ENCODE data around the gene CSTB.

The CSTB gene

DNA sequence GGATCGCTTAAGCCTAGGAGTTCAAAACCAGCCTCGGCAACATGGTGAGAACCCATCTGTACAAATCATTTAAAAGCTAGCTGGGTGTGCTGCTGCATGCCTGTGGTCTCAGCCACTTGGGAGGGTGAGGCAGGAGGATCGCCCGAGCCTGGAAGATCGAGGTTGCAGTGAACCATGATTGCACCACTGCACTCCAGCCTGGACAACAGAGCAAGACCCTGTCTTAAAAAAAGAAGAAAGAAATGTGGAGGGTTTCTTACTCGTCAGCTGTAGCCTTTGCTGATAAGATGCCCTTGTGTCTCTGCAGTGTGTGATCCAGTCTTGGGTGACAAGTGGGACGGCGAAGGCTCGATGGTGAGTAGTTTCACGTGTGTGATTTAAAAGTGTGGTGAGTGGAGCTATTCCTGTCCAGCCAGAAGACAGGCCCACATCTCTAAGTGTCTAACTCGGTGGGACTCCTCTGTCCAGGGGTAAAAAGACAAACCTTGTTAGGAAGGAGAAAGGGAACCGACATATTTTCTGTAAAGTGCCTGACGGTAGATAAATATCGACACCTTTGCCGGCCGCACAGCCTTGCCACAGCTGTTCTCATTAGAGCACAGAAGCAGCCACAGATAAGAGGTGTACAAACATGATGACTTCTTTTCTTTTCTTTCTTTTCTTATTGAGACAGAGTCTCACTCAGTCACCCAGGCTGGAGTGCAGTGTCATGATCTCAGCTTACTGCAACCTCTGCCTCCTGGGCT lies 30.2 kb downstream of the CSTB start:
- DNase-seq: no peak

DNA sequence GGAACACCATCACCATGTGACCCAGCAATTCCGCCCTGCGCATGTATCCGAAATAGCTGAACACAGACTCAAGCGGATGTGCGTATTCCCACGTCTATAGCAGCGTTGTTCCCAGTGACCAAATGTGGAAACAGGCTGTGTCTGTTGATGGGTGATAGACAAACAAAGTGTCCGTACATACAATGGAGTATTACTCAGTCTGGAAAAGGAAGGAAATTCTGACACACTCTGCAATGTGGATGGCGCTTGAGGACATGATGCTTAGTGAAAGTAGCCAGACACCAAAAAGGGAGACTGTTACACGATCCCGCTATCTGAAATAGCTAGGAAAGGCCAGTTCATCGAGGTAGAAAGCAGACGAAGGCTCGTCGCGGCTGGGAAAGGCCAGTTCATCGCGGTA lies 31.4 kb downstream of the CSTB start:
- no peak for DNase-seq

DNA sequence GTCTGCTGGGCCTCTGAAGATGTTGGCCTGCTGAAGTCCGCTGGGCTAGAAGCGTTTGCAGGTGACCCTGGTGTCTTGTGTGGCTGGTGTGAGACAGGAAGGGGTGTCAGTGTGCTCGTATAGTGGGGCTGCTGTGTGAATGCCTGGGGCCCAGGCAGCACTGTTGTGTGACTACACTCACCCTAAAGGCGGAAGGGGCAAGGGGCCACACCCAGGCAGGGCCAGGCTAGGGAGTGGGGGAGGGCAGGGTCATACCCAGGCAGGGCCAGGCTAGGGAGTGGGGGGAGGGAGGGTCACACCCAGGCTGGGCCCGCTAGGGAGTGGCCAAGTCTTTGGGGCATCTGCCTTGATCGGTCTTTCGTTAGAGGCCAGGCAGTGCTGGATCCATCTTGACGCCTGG lies 32.2 kb downstream of the CSTB start:
- DNase-seq: no peak

DNA sequence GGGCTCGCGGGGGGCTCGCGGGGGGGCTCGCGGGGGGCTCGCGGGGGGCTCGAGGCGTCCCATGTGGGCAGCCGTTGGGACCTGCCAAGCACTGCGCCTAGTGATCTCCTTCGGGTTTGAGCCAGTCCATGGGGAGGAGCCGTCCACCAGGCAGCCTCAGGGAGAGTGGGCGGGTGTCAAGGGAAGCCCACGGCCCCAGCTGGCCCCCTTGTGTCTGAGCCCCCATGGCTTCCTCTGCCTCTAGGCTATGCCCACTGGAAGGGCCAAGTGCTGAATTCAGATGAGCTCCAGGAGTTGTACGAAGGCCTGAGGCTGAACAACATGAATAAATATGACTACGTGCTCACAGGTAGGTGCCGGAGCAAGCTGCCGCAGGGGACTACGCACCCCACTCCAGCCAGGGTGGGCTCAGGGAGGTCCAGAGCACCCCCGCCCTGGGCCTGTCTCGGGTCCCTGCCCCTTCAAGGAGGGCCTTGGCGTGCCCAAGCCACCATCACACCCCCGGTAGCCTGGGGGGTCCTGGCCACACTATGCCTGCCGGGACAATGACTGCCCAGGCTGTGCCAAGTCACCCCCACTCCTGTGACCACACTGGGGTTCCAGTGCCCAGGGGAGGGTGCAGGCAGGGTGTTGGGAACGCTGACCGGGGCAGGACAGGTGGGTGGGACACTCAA lies 34.5 kb downstream of the CSTB start:
- DNase-seq: no peak

DNA sequence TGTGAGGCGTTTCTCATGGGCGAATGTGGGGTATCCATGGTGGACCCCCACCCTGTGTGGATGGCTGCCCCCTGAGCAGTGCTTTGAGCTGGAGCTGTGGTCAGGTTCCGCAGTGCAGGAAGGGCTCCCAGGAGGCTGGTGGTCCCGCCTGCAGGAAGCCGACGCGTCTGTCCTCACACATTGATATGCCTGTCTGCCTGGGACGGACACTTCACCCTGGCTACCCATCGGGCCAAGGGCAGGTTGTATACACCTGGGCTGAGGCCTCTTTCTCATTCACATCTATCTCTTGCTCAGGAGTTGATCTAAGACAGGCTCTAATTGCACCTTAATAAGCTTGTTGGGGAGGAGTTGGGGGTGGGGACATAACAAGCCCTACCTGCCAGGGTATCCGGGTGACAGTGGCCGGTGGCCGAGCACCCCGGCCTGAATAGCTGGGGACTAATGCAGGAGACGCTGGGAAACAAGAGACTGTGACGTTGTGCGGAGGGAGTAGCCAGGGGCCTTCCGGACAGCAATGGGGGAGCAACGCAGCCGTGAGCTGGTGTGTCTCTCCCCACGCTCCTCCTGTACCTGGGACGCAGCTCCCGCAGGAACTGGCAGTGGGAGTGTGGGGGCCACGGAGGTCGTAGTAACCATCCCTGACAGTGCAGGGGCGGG lies 35.5 kb downstream of the CSTB start:
- no peak for DNase-seq

DNA sequence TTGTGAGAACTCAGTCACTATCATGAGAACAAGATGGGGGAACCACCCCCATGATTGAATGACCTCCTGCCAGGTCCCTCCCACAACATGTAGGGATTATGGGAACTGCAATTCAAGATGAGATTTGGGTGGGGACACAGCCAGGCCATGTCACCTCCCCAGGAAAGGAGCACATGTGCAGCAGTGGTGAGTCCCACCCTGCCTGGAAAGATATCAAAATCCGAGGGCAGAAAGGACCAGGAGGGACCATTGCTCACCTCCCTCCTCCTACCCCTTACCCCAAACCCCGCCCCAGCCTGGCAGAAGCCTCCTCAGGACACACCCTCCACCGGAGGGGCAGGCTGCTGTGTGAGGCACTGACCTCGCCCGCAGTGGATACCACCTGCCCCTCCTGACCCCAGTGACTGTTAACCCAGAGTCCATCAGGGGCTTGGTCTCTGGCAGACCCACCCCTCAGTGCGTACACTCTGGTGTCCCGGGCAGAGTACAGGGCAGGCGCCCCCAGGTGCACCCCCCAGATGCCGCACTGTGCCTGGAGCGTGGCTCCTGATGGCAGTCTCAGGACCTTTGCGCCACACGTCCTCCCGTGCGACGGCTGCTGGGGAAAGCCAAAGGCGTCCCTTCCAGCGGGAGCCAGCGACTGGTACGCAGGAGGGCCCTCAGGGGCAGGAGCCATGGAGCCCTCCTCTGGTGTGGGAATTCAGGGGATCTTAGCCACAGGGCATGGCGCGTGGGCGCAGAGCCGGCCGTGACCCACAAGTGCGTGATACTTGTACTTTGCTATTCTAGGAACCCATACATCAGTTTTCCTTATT lies 36.3 kb downstream of the CSTB start:
- DNase-seq: no peak

DNA sequence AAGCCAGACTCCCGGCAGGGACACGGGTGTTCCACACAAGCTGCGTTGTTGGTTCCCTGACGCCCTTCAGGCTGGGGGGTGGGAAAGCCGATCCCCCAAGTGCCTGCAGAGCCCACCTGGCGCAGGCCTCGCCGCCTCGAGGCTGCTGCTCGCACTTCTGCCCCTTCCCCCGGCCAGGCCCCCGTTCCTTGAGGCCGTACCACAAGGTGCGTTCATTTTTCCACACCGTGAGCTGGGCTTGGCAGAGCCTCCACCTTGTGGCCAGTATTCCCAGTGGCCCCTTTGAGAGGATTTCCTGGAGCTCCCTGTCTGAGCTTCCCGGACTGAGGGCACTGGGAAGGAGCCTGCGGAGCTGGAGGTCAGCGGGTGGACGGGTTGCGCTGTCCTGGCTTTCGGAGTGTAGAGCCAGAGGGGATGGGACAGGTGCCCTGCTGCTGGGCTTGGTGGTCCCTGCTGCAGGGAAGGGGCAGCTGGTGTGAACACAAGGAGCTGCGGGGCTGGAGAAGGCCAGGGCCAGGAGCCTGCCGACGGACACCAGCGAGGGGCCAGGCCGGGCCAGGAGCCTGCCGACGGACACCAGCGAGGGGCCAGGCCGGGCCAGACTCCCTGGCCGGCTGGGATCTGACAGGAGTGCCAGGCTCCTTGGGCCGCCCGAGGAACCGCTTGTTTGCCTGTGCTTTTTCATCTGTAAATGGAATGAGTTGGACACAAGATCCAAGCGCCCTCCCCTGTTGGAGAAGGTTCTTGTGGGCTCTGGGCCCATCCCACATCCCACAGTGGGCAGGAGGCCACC lies 38.8 kb downstream of the CSTB start:
- DNase-seq: no peak

DNA sequence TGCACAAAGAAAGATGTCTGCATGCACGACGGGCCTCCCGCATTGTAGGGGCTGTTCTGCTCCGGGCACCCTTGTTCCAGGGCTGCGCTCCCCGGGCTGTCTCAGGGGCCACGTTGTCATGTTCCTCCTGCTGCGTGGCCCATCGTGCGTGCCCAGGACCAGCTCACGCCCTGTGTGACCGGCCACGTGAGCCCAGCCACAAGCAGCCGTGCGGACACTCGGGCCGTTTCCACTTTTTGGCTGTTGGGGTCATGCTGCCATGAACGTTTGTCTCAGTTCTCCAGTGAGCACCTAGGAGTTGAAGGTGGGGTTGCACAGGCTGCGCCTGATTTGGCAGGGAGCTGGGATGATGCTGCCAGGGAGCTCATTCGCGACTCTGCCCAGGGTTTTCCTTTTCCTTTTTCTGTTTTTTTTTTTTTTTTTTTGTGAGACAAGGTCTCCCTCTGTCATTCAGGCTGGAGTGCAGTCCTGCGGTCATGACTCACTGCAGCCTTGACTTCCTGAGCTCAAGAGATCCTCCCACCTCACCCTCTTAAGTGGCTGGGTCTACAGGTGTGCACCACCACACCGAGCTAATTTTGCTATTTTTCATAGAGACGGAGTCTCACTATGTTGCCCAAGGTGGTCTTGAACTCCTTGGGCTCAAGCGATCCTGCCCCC lies 39.8 kb downstream of the CSTB start:
- DNase-seq: no peak

DNA sequence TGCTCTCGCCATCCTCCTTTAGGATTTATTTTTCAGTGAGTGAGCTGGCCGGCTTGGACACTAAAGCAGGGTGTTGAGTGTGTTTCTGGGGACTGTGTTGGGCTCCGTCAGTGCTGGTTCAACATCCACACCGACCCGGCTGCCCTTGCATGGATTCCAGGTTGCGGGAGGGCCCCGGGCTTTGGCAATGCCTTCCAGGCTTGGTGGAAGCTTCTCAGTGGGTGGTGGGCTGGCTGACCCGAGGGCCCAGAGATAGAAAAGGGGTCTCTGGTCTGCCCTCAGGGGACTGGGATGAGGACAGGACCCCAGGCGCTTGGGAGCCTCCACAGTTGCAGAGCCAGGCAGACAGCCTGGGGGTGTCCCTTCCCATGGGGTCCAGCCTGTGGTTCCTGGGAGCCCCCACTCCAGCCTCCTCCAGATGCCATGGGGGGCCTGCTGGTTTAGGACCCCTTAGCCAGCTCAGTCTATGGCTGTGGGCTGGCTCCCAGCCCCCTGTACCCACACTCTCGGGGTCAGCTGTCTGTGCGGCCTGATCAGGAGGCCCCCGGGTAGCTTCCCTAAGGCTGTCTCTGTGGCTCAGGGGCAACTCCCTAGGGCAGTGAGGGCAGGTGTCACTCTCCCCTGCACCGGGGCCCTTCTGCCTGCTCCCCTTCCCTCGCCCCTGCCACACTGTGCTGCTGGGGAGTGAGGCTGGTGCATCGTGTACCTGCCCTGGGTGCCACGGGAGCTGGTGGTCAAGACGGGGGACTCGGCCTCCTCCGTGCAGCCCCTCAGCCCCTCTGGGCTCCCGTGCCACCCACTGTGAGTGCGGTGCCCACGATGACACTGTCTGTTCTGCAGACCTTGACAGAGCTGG lies 40.6 kb downstream of the CSTB start:
- no peak for DNase-seq

DNA sequence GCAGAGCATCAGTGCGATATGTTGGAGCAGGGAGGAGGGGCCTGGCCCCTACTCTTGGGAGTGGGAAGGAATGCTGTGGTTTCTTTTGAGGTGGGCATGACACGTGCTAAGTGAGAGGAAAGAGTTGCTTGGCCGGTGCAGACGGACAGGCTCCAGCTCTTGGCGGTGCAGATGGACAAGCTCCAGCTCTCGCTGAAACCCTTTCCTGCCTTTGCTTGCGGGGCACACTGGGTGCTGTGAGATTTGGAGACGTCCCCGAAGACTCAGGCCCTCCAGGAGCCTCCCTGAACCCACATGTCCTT lies 41.2 kb downstream of the CSTB start:
- no peak for DNase-seq

DNA sequence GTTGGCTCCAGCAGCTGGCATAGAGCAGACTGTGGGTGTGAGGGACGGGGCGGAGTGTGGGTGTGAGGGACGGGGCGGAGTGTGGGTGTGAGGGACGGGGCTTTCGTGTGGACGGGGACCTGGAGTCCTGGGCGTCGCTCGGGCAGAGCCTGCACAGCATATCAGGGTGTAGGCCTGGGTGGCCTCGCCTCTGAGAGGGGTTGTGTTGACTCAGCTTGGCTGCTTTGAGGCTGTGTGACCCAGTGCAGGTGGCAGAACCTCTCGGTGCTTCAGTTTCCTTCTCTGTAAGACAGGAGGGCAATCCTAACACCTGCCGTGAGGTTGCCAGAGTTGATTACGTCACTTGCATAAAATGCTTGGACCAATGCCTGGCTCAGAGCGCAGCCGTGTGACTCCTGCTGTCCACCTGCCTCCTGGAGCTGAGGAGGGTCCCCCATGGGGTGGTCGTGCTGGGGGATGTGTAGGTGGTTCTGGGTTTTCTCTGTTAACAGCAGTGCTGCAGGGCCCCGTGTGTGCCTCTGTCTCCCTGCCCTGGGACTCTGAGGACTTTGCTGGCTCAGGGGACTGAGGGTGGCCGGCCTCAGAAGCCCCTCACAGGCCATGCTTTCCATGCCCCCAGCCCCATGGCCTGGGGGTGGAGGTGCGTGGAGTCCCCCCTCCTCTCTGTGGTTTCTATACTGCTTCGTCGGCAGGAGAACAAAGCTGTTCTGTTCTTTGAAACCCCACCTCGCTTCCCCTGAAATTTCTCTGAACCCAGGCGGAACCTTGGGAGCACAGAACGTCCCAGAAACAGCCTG lies 41.8 kb downstream of the CSTB start:
- DNase-seq: no peak

DNA sequence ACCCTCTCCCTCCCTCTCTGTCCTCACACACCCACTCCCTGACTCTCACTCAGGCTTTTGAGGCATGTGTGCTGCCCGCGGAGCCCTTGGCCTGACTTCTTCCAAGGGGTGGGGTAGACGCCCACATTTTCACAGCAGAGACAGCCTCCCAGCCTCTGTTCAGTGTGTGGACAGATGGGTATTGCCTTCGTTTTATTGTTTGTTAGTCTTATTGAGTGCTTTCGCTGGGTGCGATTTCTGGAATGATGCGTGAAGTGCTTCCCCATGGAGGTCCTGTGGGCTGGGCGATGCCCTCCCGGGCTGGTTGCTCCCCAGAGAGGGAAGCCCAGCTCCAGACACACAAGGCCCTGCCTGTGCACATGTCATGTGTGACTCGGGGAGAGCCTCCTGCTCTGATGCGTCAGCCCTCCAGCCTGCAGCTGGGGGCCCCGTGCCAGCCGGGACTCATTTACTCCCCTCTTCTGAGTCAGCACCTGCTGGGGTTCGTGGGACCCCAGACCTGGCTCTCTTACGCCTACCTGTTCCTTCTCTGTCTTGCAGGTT lies 42.5 kb downstream of the CSTB start:
- no peak for DNase-seq

DNA sequence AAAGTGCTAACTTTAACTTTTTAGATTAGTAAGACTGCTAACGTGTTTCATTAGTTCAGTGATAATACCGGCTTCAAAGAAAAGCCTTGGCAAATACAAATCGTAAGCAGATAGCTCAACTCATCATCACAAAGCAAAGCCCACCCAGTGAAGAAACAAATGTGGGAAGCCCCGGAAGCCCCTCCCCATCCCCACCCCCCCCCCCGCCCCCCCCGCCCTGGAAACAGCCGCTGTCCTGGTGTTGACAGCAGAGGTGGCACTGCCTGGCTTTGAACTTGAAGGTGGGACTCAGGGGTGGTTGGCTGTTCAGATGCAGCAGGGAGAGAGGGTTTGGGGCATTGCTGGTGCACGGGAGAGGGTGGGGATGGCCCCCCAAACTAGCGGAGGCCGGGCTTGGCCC lies 43.0 kb downstream of the CSTB start:
- no peak for DNase-seq

DNA sequence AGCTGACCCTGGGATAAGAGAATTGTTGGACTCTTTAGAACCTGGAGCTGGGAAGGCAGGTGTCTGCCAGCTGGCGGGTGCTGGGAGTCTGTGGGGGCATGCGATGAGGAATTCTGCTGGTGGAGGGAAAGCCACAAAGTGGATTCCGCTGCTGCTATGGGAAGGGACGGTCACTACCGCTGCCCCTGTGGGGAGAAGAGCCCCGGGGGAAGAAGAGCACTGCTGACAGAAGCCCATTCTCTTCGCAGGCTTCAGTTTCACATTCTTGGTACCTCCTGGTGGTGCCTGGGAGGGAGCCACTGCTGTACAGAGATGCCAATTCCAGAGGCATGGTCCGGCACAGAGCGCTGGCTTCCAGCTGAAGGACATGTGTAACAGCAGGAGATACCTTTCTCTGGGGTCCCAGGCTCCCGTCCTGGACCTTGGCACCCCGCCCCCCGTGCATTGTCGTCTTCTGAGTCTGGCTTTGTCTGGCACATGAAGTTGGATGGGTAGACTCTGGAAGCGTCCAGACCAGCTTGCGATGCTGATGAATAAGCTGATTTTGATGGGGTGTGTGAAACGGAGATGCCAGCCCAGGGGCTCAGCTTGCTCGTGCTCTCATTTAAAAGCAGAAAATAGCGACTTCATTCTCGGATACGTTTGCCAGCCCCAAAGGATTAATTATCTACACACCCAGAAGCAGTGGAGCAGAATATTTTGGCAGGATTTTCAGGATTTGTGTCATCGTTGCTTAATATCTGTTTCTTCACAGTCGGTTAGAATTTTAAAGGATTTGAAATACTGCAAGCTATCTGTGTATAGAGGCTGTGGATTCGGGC lies 44.0 kb downstream of the CSTB start:
- no peak for DNase-seq

DNA sequence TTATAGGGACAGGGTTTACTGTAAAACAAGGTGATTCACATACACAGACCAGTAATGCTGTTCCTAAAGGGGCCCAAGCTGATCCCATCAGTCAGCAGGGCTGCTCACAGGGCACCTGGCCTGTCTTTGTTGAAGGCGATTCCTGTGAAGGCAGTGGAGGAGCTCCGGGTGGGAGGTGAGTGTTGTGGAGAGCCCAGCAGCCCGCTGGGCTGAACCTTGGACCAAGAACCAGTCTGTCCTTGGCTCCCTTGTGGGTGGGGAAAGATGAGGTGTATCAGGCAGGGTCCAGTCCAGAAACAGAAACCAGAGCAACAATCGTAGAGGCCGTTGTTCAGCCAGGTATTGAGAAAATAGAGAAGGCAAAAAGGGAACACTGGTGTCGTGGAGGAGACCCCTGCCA lies 44.6 kb downstream of the CSTB start:
- no peak for DNase-seq

DNA sequence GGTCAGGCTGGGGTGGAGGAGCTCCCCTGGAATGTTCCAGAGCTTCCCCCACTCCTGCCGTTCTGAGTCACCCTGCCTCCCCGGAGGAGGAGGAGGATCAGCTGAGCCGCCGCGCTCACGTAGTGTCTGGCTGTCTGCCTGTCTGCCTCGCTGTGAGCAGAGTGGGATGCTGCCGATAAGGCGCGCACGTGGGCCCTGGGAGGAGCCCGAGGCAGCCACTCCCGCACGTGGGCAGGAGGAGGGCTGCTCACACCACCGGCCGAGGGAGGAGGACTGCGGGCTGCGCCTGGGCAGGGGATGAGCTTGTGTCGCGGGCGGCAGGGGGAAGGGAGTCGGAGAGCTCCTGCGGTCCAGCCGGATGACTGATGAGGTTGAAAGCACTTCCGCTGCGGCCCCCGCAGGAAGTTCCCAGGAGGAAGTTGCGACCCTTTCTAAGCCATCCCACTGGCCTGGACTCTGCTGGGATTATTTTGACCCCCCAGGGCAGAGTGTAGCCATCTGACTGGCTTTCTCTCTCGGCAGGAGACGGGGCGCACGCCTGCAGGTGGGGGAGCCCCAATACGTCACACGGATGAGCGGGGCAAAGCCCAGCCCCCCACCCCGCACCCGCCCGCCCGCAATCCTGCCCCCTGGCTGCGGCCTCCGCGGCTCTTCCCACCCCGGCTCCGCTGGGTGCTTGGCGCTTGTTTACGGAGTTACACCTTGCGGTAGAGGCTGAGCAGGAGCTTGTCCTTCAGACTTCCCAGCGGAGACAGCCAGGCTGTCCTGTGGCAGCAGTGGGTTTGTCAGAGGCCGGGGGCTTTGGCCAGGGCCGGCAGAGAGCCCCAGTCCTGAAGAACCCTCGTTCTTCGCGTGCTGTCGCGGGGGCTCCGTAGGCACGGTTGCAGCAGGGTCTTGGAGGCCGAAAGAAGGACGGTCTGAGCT lies 47.4 kb downstream of the CSTB start:
- DNase-seq: peak; percentile 84

DNA sequence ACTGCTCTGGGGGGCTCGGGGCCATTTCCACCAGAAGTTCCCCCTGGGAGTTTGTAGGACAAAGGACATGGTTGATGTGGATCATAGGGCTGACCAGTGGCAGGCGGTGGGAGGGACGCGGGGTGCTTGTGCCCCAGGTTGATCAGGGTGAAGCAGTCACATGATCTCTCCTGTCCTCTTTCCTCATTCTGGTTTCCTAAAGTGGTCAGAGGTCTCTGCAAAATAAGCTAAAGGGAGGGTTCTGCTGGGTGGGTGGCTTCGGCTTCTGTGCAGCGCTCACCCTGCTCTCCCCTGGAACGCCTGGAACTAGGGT lies 48.0 kb downstream of the CSTB start:
- no peak for DNase-seq

DNA sequence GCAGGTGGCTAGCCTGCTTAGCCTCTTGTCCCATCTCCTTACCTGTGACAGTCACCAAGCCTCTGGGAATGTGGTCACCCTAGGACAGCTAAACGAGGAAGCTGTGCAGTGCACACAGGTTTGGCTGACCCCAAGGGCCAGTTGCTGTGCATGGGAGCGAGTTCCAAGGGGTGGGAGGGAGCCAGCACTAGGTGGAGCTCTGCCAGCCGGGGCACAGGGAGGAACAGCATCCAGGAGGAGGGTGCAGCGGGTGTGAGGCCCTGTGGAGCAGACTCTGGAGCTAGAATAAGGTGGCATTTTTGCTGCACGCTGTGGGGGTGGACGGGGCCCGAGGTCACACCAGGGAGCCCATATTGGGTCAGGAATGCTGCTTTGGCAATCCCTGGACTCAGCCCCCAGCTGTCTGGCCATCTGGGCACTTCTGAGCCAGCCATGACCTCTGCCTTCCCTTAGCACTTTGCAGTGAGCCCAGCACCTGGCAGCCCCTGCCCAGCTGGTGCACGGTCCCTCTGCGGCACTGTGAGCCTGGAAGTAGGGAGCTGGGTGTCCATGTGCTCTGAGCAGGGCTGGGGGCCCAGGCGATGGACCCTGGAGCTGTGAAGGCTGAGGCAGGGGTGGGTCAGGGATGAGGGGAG lies 48.5 kb downstream of the CSTB start:
- DNase-seq: no peak
